Liver (tissue), 9 donors: ENCODE results near the gene VPS26B. TPM values are rescaled to one million over a fixed set of nuclear protein-coding genes. Genes with fewer than 3 reads are reported as not detected.

Experiments used
- DNase-seq: peaks from one replicate; pipeline ENCODE4 v3.0.0-alpha.2; 2017; ENCODE audit warnings: low spot score
- H3K27ac ChIP-seq, 2 donors: one replicate each; pipeline ENCODE4 v1.7.0; 2013; ENCODE audit warnings: inconsistent platforms in 2 of 2, low read length in 2 of 2, control low read depth in 1 of 2, low read depth in 1 of 2, mild to moderate bottlenecking in 1 of 2
- H3K27me3 ChIP-seq, 4 donors: one replicate each; pipeline versions ENCODE4 v1.6.1 to v1.7.0; 2013; ENCODE audit warnings: low read length in 3 of 4, inconsistent platforms in 1 of 4, mild to moderate bottlenecking in 1 of 4, moderate library complexity in 1 of 4; ENCODE audit not compliant: control insufficient read depth in 4 of 4, insufficient read depth in 4 of 4
- H3K36me3 ChIP-seq, 4 donors: one replicate each; pipeline versions ENCODE4 v1.6.1 to v1.7.0; 2013; ENCODE audit warnings: low read length in 3 of 4, mild to moderate bottlenecking in 3 of 4, low read depth in 1 of 4, moderate library complexity in 1 of 4; ENCODE audit not compliant: control insufficient read depth in 4 of 4, insufficient read depth in 3 of 4
- H3K4me1 ChIP-seq, 4 donors: one replicate each; pipeline versions ENCODE4 v1.6.1 to v1.7.0; 2013; ENCODE audit warnings: low read length in 3 of 4, mild to moderate bottlenecking in 3 of 4, moderate library complexity in 1 of 4; ENCODE audit not compliant: control insufficient read depth in 4 of 4, insufficient read depth in 4 of 4
- H3K4me3 ChIP-seq, 3 donors: one replicate each; pipeline versions ENCODE4 v1.6.1 to v1.7.0; 2013; ENCODE audit warnings: low read length in 3 of 3, control low read depth in 1 of 3, low read depth in 1 of 3, mild to moderate bottlenecking in 1 of 3
- H3K9ac ChIP-seq, 2 donors: one replicate each; pipeline ENCODE4 v1.7.0; 2013; ENCODE audit warnings: low read length in 2 of 2, mild to moderate bottlenecking in 2 of 2, moderate library complexity in 2 of 2, control low read depth in 1 of 2, low read depth in 1 of 2
- H3K9me3 ChIP-seq, 4 donors: one replicate each; pipeline versions ENCODE4 v1.6.1 to v1.7.0; 2013; ENCODE audit warnings: low read length in 3 of 4; ENCODE audit not compliant: control insufficient read depth in 4 of 4
- EGR1 ChIP-seq, 2 donors: IDR thresholded peaks; 2 replicates each; pipeline ENCODE4 v1.6.1; 2016 to 2018; ENCODE audit warnings: antibody characterized with exemption in 2 of 2, low read depth in 2 of 2
- FOXA1 ChIP-seq: IDR thresholded peaks from 2 replicates; pipeline ENCODE4 v1.6.1; 2016; ENCODE audit warnings: antibody characterized with exemption
- FOXA2 ChIP-seq: IDR thresholded peaks from 2 replicates; pipeline ENCODE4 v1.6.1; 2016; ENCODE audit warnings: antibody characterized with exemption
- GABPA ChIP-seq, 2 donors: IDR thresholded peaks in 1 of 2; conservative IDR thresholded peaks in 1 of 2; 2 replicates each; pipeline ENCODE4 v1.6.1; 2016; ENCODE audit warnings: antibody characterized with exemption in 2 of 2, mild to moderate bottlenecking in 1 of 2, moderate library complexity in 1 of 2
- HNF4A ChIP-seq, 2 donors: conservative IDR thresholded peaks; 2 replicates each; pipeline ENCODE4 v1.6.1; 2016; ENCODE audit warnings: antibody characterized with exemption in 2 of 2, mild to moderate bottlenecking in 2 of 2
- HNF4G ChIP-seq: IDR thresholded peaks from 2 replicates; pipeline ENCODE4 v1.6.1; 2016; ENCODE audit warnings: antibody characterized with exemption
- JUND ChIP-seq, 2 donors: IDR thresholded peaks; 2 replicates each; pipeline ENCODE4 v1.6.1; 2016; ENCODE audit warnings: antibody characterized with exemption in 2 of 2
- NR2F2 ChIP-seq: IDR thresholded peaks from 2 replicates; pipeline ENCODE4 v1.6.1; 2016; ENCODE audit warnings: antibody characterized with exemption
- RAD21 ChIP-seq, 2 donors: IDR thresholded peaks; 2 replicates each; pipeline ENCODE4 v1.6.1; 2016; ENCODE audit warnings: antibody characterized with exemption in 2 of 2, mild to moderate bottlenecking in 2 of 2
- RXRA ChIP-seq, 2 donors: IDR thresholded peaks; 2 replicates each; pipeline ENCODE4 v1.6.1; 2017 to 2018; ENCODE audit warnings: antibody characterized with exemption in 2 of 2, mild to moderate bottlenecking in 1 of 2
- SP1 ChIP-seq: IDR thresholded peaks from 2 replicates; pipeline ENCODE4 v1.6.1; 2018; ENCODE audit warnings: antibody characterized with exemption, mild to moderate bottlenecking
- TAF1 ChIP-seq: conservative IDR thresholded peaks from 2 replicates; pipeline ENCODE4 v1.6.1; 2016; ENCODE audit warnings: antibody characterized with exemption, mild to moderate bottlenecking
- YY1 ChIP-seq: IDR thresholded peaks from 2 replicates; pipeline ENCODE4 v1.6.1; 2016; ENCODE audit warnings: antibody characterized with exemption, mild to moderate bottlenecking
- WGBS: extraction: QIAGEN DNeasy Blood & Tissue Kit; methylation state at CpG from one replicate; pipeline ENCODE4 v1.1.7; 2013; 5-methylcytosine and 5-hydroxymethylcytosine counted together
- polyA plus RNA-seq, 2 donors: library from polyadenylated mRNA; stranded (reverse) in 1 of 2; unstranded in 1 of 2; fragments of 200-250 nt in 1 of 2; fragments of >200 nt in 1 of 2; fragmentation: Nextera tagmentation in 1 of 2; extraction: Ambion mirVana in 1 of 2; gene quantifications; one replicate each; pipeline versions ENCODE4 v1.2.1 to v1.2.3, GENCODE V29; 2013 to 2015
- total RNA-seq, 2 donors: library from RNA; depleted of rRNA; stranded (reverse); fragments of >200 nt; gene quantifications; one replicate each; pipeline ENCODE4 v1.2.3, GENCODE V29; 2014
- TF ChIP-seq, protein P1 (sequence below): IDR thresholded peaks from 2 replicates; pipeline ENCODE4 v1.6.1; 2016; ENCODE audit warnings: antibody characterized with exemption
- TF ChIP-seq, protein P2 (sequence below): IDR thresholded peaks from 2 replicates; pipeline ENCODE4 v1.6.1; 2016; ENCODE audit warnings: antibody characterized with exemption
- TF ChIP-seq, protein P3 (sequence below): fragments of 150-350 bp; IDR thresholded peaks from 2 replicates; pipeline ENCODE4 v1.5.1; 2017; ENCODE audit warnings: improper control_type of control experiment, low read depth, low read length; ENCODE audit not compliant: missing input control
- TF ChIP-seq, protein P4 (sequence below): IDR thresholded peaks from 2 replicates; pipeline ENCODE4 v1.6.1; 2016; ENCODE audit warnings: antibody characterized with exemption, mild to moderate bottlenecking
- TF ChIP-seq, protein P5 (sequence below): IDR thresholded peaks from 2 replicates; pipeline ENCODE4 v1.6.1; 2016; ENCODE audit warnings: antibody characterized with exemption
- donor health status: healthy.
- donor health status: healthy.
- donor health status: healthy.
- donor health status: healthy.
- donor health status: healthy.

VPS26B gene
- total and polyA plus RNA-seq, 4 donors: 12.6 to 35.0 (median 20.2) TPM

GRCh38 chr11:134291196-134291595 is 66.7 kb downstream of the VPS26B start:
- TF ChIP-seq HNF4G (no peak), GABPA (IDR thresholded peaks at IDR 0.05 in 1 of 2, conservative IDR thresholded peaks at IDR 0.05 in 1 of 2) (no peak), EGR1 (IDR thresholded peaks at IDR 0.05; ENCODE audit: low read depth in 2 of 2) (no peak), FOXA2 (no peak), RXRA (IDR thresholded peaks at IDR 0.05) (no peak), SP1 (no peak), YY1 (no peak), TAF1 (no peak), HNF4A (conservative IDR thresholded peaks at IDR 0.05) (no peak), FOXA1 (no peak), JUND (IDR thresholded peaks at IDR 0.05) (no peak), RAD21 (IDR thresholded peaks at IDR 0.05) (no peak), NR2F2 (no peak)
- TF ChIP-seq, protein P1, sequence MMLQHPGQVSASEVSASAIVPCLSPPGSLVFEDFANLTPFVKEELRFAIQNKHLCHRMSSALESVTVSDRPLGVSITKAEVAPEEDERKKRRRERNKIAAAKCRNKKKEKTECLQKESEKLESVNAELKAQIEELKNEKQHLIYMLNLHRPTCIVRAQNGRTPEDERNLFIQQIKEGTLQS: no peak
- TF ChIP-seq, protein P2, sequence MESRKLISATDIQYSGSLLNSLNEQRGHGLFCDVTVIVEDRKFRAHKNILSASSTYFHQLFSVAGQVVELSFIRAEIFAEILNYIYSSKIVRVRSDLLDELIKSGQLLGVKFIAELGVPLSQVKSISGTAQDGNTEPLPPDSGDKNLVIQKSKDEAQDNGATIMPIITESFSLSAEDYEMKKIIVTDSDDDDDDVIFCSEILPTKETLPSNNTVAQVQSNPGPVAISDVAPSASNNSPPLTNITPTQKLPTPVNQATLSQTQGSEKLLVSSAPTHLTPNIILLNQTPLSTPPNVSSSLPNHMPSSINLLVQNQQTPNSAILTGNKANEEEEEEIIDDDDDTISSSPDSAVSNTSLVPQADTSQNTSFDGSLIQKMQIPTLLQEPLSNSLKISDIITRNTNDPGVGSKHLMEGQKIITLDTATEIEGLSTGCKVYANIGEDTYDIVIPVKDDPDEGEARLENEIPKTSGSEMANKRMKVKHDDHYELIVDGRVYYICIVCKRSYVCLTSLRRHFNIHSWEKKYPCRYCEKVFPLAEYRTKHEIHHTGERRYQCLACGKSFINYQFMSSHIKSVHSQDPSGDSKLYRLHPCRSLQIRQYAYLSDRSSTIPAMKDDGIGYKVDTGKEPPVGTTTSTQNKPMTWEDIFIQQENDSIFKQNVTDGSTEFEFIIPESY: no peak
- TF ChIP-seq, protein P3, sequence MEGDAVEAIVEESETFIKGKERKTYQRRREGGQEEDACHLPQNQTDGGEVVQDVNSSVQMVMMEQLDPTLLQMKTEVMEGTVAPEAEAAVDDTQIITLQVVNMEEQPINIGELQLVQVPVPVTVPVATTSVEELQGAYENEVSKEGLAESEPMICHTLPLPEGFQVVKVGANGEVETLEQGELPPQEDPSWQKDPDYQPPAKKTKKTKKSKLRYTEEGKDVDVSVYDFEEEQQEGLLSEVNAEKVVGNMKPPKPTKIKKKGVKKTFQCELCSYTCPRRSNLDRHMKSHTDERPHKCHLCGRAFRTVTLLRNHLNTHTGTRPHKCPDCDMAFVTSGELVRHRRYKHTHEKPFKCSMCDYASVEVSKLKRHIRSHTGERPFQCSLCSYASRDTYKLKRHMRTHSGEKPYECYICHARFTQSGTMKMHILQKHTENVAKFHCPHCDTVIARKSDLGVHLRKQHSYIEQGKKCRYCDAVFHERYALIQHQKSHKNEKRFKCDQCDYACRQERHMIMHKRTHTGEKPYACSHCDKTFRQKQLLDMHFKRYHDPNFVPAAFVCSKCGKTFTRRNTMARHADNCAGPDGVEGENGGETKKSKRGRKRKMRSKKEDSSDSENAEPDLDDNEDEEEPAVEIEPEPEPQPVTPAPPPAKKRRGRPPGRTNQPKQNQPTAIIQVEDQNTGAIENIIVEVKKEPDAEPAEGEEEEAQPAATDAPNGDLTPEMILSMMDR: no peak
- TF ChIP-seq, protein P4, sequence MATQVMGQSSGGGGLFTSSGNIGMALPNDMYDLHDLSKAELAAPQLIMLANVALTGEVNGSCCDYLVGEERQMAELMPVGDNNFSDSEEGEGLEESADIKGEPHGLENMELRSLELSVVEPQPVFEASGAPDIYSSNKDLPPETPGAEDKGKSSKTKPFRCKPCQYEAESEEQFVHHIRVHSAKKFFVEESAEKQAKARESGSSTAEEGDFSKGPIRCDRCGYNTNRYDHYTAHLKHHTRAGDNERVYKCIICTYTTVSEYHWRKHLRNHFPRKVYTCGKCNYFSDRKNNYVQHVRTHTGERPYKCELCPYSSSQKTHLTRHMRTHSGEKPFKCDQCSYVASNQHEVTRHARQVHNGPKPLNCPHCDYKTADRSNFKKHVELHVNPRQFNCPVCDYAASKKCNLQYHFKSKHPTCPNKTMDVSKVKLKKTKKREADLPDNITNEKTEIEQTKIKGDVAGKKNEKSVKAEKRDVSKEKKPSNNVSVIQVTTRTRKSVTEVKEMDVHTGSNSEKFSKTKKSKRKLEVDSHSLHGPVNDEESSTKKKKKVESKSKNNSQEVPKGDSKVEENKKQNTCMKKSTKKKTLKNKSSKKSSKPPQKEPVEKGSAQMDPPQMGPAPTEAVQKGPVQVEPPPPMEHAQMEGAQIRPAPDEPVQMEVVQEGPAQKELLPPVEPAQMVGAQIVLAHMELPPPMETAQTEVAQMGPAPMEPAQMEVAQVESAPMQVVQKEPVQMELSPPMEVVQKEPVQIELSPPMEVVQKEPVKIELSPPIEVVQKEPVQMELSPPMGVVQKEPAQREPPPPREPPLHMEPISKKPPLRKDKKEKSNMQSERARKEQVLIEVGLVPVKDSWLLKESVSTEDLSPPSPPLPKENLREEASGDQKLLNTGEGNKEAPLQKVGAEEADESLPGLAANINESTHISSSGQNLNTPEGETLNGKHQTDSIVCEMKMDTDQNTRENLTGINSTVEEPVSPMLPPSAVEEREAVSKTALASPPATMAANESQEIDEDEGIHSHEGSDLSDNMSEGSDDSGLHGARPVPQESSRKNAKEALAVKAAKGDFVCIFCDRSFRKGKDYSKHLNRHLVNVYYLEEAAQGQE: no peak
- TF ChIP-seq, protein P5, sequence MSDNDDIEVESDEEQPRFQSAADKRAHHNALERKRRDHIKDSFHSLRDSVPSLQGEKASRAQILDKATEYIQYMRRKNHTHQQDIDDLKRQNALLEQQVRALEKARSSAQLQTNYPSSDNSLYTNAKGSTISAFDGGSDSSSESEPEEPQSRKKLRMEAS: no peak
- Histone ChIP-seq H3K4me3 (no peak overlapping the region), H3K27ac (no peak overlapping the region), H3K36me3 (no peaks in the 10 kb centered on the region), H3K9ac (no peak overlapping the region), H3K9me3 (no peaks in the 10 kb centered on the region), H3K27me3 (peaks cover 0 to 4% (median 0%) of the 10 kb centered on the region in 4 donors), H3K4me1 (no peaks in the 10 kb centered on the region)
- WGBS: 93% methylated on average over 6 of the region's 6 CpGs
- no peak for DNase-seq
